ENCODE results near the gene SERTAD1.
"Not testable (repeated sequence)": the region's sequence is repeated elsewhere in the genome, so short reads cannot be mapped to it uniquely, and the experiment has no call there.

The SERTAD1 gene

GRCh38 chr19:40425450-40426287 lies at the start of gene SERTAD1:
Gene SERTAD1 (minus strand): TSS chr19:40425992. CDS start chr19:40423546, 2,446 bp downstream.
- peak; percentile 100 for DNase-seq (ENCODE audit: low read depth, low spot score)

- no peak for DNase-seq (ENCODE audit: low read depth, low spot score)
Measured at GRCh38 chr19:40474737-40475136, 48.9 kb upstream of the SERTAD1 start.

- no peak for DNase-seq (ENCODE audit: low read depth, low spot score)
Measured at GRCh38 chr19:40472516-40472915, 46.7 kb upstream of the SERTAD1 start.

- no peak for DNase-seq (ENCODE audit: low read depth, low spot score)
Measured at GRCh38 chr19:40471111-40471510, 45.3 kb upstream of the SERTAD1 start.

GRCh38 chr19:40469011-40469410 lies 43.2 kb upstream of the SERTAD1 start:
- DNase-seq (ENCODE audit: low read depth, low spot score), result no peak

- DNase-seq (ENCODE audit: low read depth, low spot score), result no peak
Measured at GRCh38 chr19:40466985-40467734, 41.4 kb upstream of the SERTAD1 start, which contains the start of gene SPTBN4. Gene SPTBN4 (plus strand): TSS chr19:40467001. CDS start chr19:40472622, 5,621 bp downstream.

GRCh38 chr19:40466219-40466984 lies 40.6 kb upstream of the SERTAD1 start:
- peak; percentile 64 for DNase-seq (ENCODE audit: low read depth, low spot score)

GRCh38 chr19:40465557-40466218 lies 39.9 kb upstream of the SERTAD1 start, which contains the start of gene BLVRB:
Gene BLVRB (minus strand): TSS chr19:40465745. CDS start chr19:40465688, 57 bp downstream.
- DNase-seq (ENCODE audit: low read depth, low spot score), result peak; percentile 97

- no peak for DNase-seq (ENCODE audit: low read depth, low spot score)
Measured at GRCh38 chr19:40465025-40465556, 39.3 kb upstream of the SERTAD1 start.

- peak; percentile 54 for DNase-seq (ENCODE audit: low read depth, low spot score)
Measured at GRCh38 chr19:40464059-40465024, 38.5 kb upstream of the SERTAD1 start.

GRCh38 chr19:40463587-40464037 lies 37.8 kb upstream of the SERTAD1 start:
- DNase-seq (ENCODE audit: low read depth, low spot score), result not testable (repeated sequence)

- no peak for DNase-seq (ENCODE audit: low read depth, low spot score)
Measured at GRCh38 chr19:40461669-40462221, 36.0 kb upstream of the SERTAD1 start.

GRCh38 chr19:40460185-40460584 lies 34.4 kb upstream of the SERTAD1 start:
- DNase-seq (ENCODE audit: low read depth, low spot score), result no peak

GRCh38 chr19:40458597-40458974 lies 32.8 kb upstream of the SERTAD1 start:
- DNase-seq (ENCODE audit: low read depth, low spot score), result no peak

- DNase-seq (ENCODE audit: low read depth, low spot score), result no peak
Measured at GRCh38 chr19:40457953-40458596, 32.3 kb upstream of the SERTAD1 start.

GRCh38 chr19:40457048-40457447 lies 31.3 kb upstream of the SERTAD1 start:
- no peak for DNase-seq (ENCODE audit: low read depth, low spot score)

- not testable (repeated sequence) for DNase-seq (ENCODE audit: low read depth, low spot score)
Measured at GRCh38 chr19:40453943-40454342, 28.2 kb upstream of the SERTAD1 start.

GRCh38 chr19:40453151-40453735 lies 27.5 kb upstream of the SERTAD1 start:
- DNase-seq (ENCODE audit: low read depth, low spot score), result no peak
